ENCODE data around the gene LAIR1.

The LAIR1 gene

DNA sequence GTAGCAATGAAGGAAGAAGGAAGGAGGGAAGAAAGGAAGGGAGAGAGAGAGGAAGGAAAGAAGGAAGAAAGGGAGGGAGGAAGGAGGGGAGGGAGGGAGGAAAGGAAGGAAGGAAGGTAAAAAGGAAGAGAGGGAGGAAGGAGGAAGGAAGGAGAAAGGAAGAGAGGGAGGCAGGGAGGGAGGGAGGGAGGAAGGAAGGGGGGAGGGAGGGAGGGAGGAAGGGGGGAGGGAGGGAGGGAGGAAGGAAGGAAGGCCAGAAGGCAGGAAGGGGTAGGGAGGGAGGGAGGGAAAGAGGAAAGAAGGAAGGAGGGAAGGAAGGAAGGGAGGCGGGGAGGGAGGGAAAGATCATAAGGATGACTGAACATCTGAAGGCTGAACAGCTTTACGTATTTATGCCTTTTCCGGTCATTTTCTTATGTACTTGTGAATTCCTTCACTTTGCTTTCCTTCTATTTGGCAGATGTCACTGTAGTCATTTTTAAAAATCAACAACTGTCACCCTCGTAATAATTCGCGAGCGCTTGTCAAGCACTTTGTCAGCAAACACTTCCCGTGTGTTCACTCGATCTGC, 43.8 kb upstream of the LAIR1 start:
- Histone ChIP-seq H3K27ac (ENCODE audit: low read depth, low read length) (no peak overlapping the region), H3K79me2 (ENCODE audit: control insufficient read depth, insufficient read depth, low read length, poor library complexity) (no peaks in the 10 kb centered on the region), H3K4ac (ENCODE audit: low read depth, low read length) (no peak overlapping the region), H3K4me1 (ENCODE audit: control insufficient read depth in 1 of 2, insufficient read depth in 2 of 2, low read length in 2 of 2) (no peaks in the 10 kb centered on the region), H4K12ac (ENCODE audit: low read depth, low read length) (no peak overlapping the region), H3K4me2 (ENCODE audit: low read length) (no peak overlapping the region), H2BK12ac (ENCODE audit: low read length) (no peak overlapping the region), H3K79me1 (ENCODE audit: low read length) (no peaks in the 10 kb centered on the region), H3K18ac (ENCODE audit: low read length) (no peak overlapping the region), H2BK120ac (ENCODE audit: insufficient read depth, low read length, poor library complexity) (no peak overlapping the region), H3K23ac (ENCODE audit: low read length) (no peak overlapping the region), H3K36me3 (ENCODE audit: control insufficient read depth in 1 of 2, insufficient read depth in 2 of 2, low read length in 2 of 2) (no peaks in the 10 kb centered on the region), H3K27me3 (ENCODE audit: insufficient read depth, low read length) (no peaks in the 10 kb centered on the region), H4K8ac (ENCODE audit: low read depth, low read length) (no peak overlapping the region), H3K9ac (ENCODE audit: low read length) (no peak overlapping the region), H3K14ac (ENCODE audit: low read length) (no peak overlapping the region), H2AK5ac (ENCODE audit: low read length) (no peak overlapping the region), H3K9me3 (ENCODE audit: insufficient read depth, low read depth, low read length) (peaks cover 3% of the 10 kb centered on the region), H4K91ac (ENCODE audit: low read depth, low read length) (no peak overlapping the region), H2BK5ac (ENCODE audit: low read depth, low read length, poor library complexity) (no peak overlapping the region), H2AFZ (ENCODE audit: insufficient read depth, low read length, poor library complexity) (no peak overlapping the region), H3K4me3 (ENCODE audit: low read depth, low read length) (no peak overlapping the region)
- no peak for DNase-seq
- no CpG with 5 or more reads among the region's 9 CpGs for WGBS (ENCODE audit: extremely low coverage, insufficient coverage, insufficient read length)

DNA sequence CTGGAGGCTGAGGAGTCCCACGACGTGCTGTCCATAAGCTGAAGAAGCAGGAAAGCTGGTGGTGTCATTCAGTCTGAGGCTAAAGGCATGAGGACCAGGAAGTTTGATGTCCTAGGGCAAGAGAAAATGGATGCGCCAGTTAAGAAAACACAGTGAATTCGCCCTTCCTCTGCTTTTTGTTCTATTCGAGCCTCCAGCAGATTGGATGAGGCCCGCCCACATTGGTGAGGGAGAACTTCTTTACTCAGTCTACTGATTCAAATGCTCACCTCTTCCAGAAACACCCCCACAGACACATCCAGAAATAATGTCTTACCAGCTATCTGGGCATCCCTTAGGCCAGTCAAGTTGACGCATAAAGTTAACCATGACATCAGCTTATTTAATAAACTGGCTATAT, 43.0 kb upstream of the LAIR1 start:
- WGBS (ENCODE audit: extremely low coverage, insufficient coverage, insufficient read length) = no CpG with 5 or more reads among the region's 7 CpGs

DNA sequence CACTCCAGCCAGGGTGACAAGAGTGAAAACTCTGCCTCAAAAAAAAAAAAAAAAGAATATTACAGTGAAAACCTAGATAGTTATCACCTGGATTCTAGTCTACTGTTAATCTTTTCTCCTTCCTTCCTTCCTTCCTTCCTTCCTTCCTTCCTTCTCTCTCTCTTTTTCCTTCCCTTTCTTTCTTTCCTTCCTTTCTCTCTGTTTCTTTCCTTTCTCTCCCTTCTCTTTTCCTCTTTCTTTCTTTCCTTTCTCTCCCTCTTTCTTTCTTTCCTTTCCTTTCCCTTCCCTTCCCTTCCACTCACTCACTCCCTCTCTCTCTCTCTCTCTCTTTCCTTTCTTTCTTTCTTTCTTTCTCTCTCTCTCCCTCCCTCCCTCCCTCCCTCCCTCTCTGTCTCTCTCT, 40.9 kb upstream of the LAIR1 start:
- Histone ChIP-seq H3K79me2 (ENCODE audit: control insufficient read depth, insufficient read depth, low read length, poor library complexity) (no peaks in the 10 kb centered on the region), H3K14ac (ENCODE audit: low read length) (no peak overlapping the region), H2BK12ac (ENCODE audit: low read length) (no peak overlapping the region), H3K27ac (ENCODE audit: low read depth, low read length) (no peak overlapping the region), H4K8ac (ENCODE audit: low read depth, low read length) (no peak overlapping the region), H4K91ac (ENCODE audit: low read depth, low read length) (no peak overlapping the region), H3K4ac (ENCODE audit: low read depth, low read length) (no peak overlapping the region), H3K9ac (ENCODE audit: low read length) (no peak overlapping the region), H2BK120ac (ENCODE audit: insufficient read depth, low read length, poor library complexity) (no peak overlapping the region), H3K36me3 (ENCODE audit: control insufficient read depth in 1 of 2, insufficient read depth in 2 of 2, low read length in 2 of 2) (no peaks in the 10 kb centered on the region), H3K18ac (ENCODE audit: low read length) (no peak overlapping the region), H2BK5ac (ENCODE audit: low read depth, low read length, poor library complexity) (no peak overlapping the region), H3K23ac (ENCODE audit: low read length) (no peak overlapping the region), H3K27me3 (ENCODE audit: insufficient read depth, low read length) (no peaks in the 10 kb centered on the region), H2AFZ (ENCODE audit: insufficient read depth, low read length, poor library complexity) (no peak overlapping the region), H3K9me3 (ENCODE audit: insufficient read depth, low read depth, low read length) (no peaks in the 10 kb centered on the region), H3K4me2 (ENCODE audit: low read length) (no peak overlapping the region), H3K4me1 (ENCODE audit: control insufficient read depth in 1 of 2, insufficient read depth in 2 of 2, low read length in 2 of 2) (no peaks in the 10 kb centered on the region), H2AK5ac (ENCODE audit: low read length) (no peak overlapping the region), H3K79me1 (ENCODE audit: low read length) (no peaks in the 10 kb centered on the region), H3K4me3 (ENCODE audit: low read depth, low read length) (no peak overlapping the region), H4K12ac (ENCODE audit: low read depth, low read length) (no peak overlapping the region)
- DNase-seq = no peak

More for the DNA sequence above, 43.0 kb upstream of the LAIR1 start:
- Histone ChIP-seq H2BK12ac (ENCODE audit: low read length) (no peak overlapping the region), H3K23ac (ENCODE audit: low read length) (no peak overlapping the region), H3K27ac (ENCODE audit: low read depth, low read length) (no peak overlapping the region), H3K4me3 (ENCODE audit: low read depth, low read length) (no peak overlapping the region), H3K4ac (ENCODE audit: low read depth, low read length) (no peak overlapping the region), H3K79me2 (ENCODE audit: control insufficient read depth, insufficient read depth, low read length, poor library complexity) (no peaks in the 10 kb centered on the region), H2BK120ac (ENCODE audit: insufficient read depth, low read length, poor library complexity) (no peak overlapping the region), H3K79me1 (ENCODE audit: low read length) (no peaks in the 10 kb centered on the region), H3K27me3 (ENCODE audit: insufficient read depth, low read length) (no peaks in the 10 kb centered on the region), H3K4me1 (ENCODE audit: control insufficient read depth in 1 of 2, insufficient read depth in 2 of 2, low read length in 2 of 2) (no peaks in the 10 kb centered on the region), H3K18ac (ENCODE audit: low read length) (no peak overlapping the region), H4K8ac (ENCODE audit: low read depth, low read length) (no peak overlapping the region), H2AK5ac (ENCODE audit: low read length) (no peak overlapping the region), H4K12ac (ENCODE audit: low read depth, low read length) (no peak overlapping the region), H2AFZ (ENCODE audit: insufficient read depth, low read length, poor library complexity) (no peak overlapping the region), H2BK5ac (ENCODE audit: low read depth, low read length, poor library complexity) (no peak overlapping the region), H3K9ac (ENCODE audit: low read length) (no peak overlapping the region), H3K9me3 (ENCODE audit: insufficient read depth, low read depth, low read length) (peaks cover under 1% of the 10 kb centered on the region), H3K4me2 (ENCODE audit: low read length) (no peak overlapping the region), H4K91ac (ENCODE audit: low read depth, low read length) (no peak overlapping the region), H3K36me3 (ENCODE audit: control insufficient read depth in 1 of 2, insufficient read depth in 2 of 2, low read length in 2 of 2) (no peaks in the 10 kb centered on the region), H3K14ac (ENCODE audit: low read length) (no peak overlapping the region)
- no peak for DNase-seq

DNA sequence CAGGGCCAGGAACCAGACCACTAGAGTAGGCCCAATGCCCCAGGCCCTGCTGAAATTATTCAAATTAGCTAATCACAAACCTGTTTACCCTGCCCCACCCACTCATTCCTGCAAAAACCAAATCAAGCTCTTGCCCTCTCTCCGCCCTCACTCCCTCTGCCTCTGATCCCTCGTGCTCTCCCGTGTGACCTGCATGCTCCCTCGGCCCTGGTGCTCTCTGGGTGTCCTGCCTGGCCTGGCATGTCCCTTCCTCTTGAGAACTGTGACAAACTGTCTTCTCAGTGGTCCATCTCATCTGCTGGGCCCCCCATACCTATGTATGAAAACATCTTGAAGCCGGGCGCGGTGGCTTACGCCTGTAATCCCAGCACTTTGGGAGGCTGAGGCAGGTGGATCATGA, 38.3 kb upstream of the LAIR1 start:
- H3K36me3 ChIP-seq (ENCODE audit: control insufficient read depth in 1 of 2, insufficient read depth in 2 of 2, low read length in 2 of 2) = no peaks in the 10 kb centered on the region
- H3K14ac ChIP-seq (ENCODE audit: low read length) = no peak overlapping the region
- H3K4me3 ChIP-seq (ENCODE audit: low read depth, low read length) = no peak overlapping the region
- no peaks in the 10 kb centered on the region for H3K4me1 ChIP-seq (ENCODE audit: control insufficient read depth in 1 of 2, insufficient read depth in 2 of 2, low read length in 2 of 2)
- H3K4me2 ChIP-seq (ENCODE audit: low read length) = no peak overlapping the region
- no peaks in the 10 kb centered on the region for H3K79me1 ChIP-seq (ENCODE audit: low read length)
- no peak overlapping the region for H2BK120ac ChIP-seq (ENCODE audit: insufficient read depth, low read length, poor library complexity)
- H2AK5ac ChIP-seq (ENCODE audit: low read length) = no peak overlapping the region
- no peak overlapping the region for H2BK5ac ChIP-seq (ENCODE audit: low read depth, low read length, poor library complexity)
- H3K27ac ChIP-seq (ENCODE audit: low read depth, low read length) = no peak overlapping the region
- H2BK12ac ChIP-seq (ENCODE audit: low read length) = no peak overlapping the region
- H2AFZ ChIP-seq (ENCODE audit: insufficient read depth, low read length, poor library complexity) = no peak overlapping the region
- H4K8ac ChIP-seq (ENCODE audit: low read depth, low read length) = no peak overlapping the region
- H3K79me2 ChIP-seq (ENCODE audit: control insufficient read depth, insufficient read depth, low read length, poor library complexity) = no peaks in the 10 kb centered on the region
- no peak overlapping the region for H3K18ac ChIP-seq (ENCODE audit: low read length)
- no peaks in the 10 kb centered on the region for H3K9me3 ChIP-seq (ENCODE audit: insufficient read depth, low read depth, low read length)
- no peak overlapping the region for H4K12ac ChIP-seq (ENCODE audit: low read depth, low read length)
- no peak overlapping the region for H4K91ac ChIP-seq (ENCODE audit: low read depth, low read length)
- WGBS (ENCODE audit: extremely low coverage, insufficient coverage, insufficient read length) = no CpG with 5 or more reads among the region's 8 CpGs
- no peak for DNase-seq
- no peak overlapping the region for H3K23ac ChIP-seq (ENCODE audit: low read length)
- H3K9ac ChIP-seq (ENCODE audit: low read length) = no peak overlapping the region
- H3K27me3 ChIP-seq (ENCODE audit: insufficient read depth, low read length) = no peaks in the 10 kb centered on the region
- H3K4ac ChIP-seq (ENCODE audit: low read depth, low read length) = no peak overlapping the region
